Muscle layer of colon (tissue), 2 donors: ENCODE results near the gene MAP4K4.

Experiments
- H3K27ac ChIP-seq: one replicate; pipeline ENCODE4 v1.7.0; 2013; ENCODE audit warnings: low read depth, mild to moderate bottlenecking, low read length, moderate library complexity
- H3K27me3 ChIP-seq, 2 donors: one replicate each; pipeline ENCODE4 v1.7.0; 2013; ENCODE audit warnings: low read length in 2 of 2, mild to moderate bottlenecking in 2 of 2; ENCODE audit not compliant: insufficient read depth in 2 of 2, control insufficient read depth in 1 of 2
- H3K36me3 ChIP-seq: one replicate; pipeline ENCODE4 v1.7.0; 2013; ENCODE audit warnings: mild to moderate bottlenecking, low read length; ENCODE audit not compliant: insufficient read depth
- H3K4me1 ChIP-seq: one replicate; pipeline ENCODE4 v1.7.0; 2013; ENCODE audit warnings: mild to moderate bottlenecking, low read length; ENCODE audit not compliant: insufficient read depth
- H3K4me3 ChIP-seq, 2 donors: one replicate each; pipeline ENCODE4 v1.7.0; 2013; ENCODE audit warnings: low read length in 2 of 2, low read depth in 1 of 2, mild to moderate bottlenecking in 1 of 2, moderate library complexity in 1 of 2
- H3K9ac ChIP-seq: one replicate; pipeline ENCODE4 v1.7.0; 2013; ENCODE audit warnings: low read length
- H3K9me3 ChIP-seq: one replicate; pipeline ENCODE4 v1.7.0; 2013; ENCODE audit warnings: mild to moderate bottlenecking, low read length
- donor health status: abdominal sarcoma.
- donor health status: Adenocarcinoma of cecum.

MAP4K4 gene

DNA sequence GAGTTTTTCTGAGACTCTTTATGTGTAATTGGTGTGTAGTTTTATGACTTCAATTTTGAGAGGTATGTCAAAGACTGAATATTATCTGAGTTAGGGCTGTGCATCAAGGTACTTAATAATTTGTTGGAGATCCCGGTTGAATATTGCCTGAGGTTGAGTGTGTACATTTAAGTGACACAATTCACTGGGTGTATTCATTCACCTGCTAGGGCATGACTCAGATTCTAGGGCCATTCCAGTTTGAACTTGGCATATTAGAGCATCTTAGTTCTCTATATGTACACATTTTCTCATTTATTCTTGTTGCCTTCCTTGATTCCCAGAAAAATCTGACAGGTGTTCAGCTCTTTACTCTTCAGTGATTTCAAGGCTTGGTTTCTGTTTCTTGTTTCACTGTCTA lies 12.5 kb downstream of the MAP4K4 start:
- H3K9me3 ChIP-seq = no peaks in the 10 kb centered on the region
- no peak overlapping the region for H3K4me3 ChIP-seq
- peaks cover 44% of the 10 kb centered on the region for H3K4me1 ChIP-seq
- no peaks in the 10 kb centered on the region for H3K27me3 ChIP-seq
- H3K36me3 ChIP-seq = no peaks in the 10 kb centered on the region
- no peak overlapping the region for H3K27ac ChIP-seq
- no peak overlapping the region for H3K9ac ChIP-seq

GRCh38 chr2:101710471-101711318 lies 13.2 kb downstream of the MAP4K4 start:
- no peak overlapping the region for H3K4me3 ChIP-seq
- no peaks in the 10 kb centered on the region for H3K9me3 ChIP-seq
- H3K27me3 ChIP-seq = no peaks in the 10 kb centered on the region
- no peak overlapping the region for H3K27ac ChIP-seq
- peaks cover 37% of the 10 kb centered on the region for H3K4me1 ChIP-seq
- H3K36me3 ChIP-seq = no peaks in the 10 kb centered on the region
- no peak overlapping the region for H3K9ac ChIP-seq

GRCh38 chr2:101714118-101714517 lies 16.6 kb downstream of the MAP4K4 start:
- H3K27me3 ChIP-seq = no peaks in the 10 kb centered on the region
- H3K9ac ChIP-seq = no peak overlapping the region
- peaks cover 17% of the 10 kb centered on the region for H3K4me1 ChIP-seq
- no peaks in the 10 kb centered on the region for H3K36me3 ChIP-seq
- H3K9me3 ChIP-seq = no peaks in the 10 kb centered on the region
- H3K27ac ChIP-seq = no peak overlapping the region
- no peak overlapping the region for H3K4me3 ChIP-seq

DNA sequence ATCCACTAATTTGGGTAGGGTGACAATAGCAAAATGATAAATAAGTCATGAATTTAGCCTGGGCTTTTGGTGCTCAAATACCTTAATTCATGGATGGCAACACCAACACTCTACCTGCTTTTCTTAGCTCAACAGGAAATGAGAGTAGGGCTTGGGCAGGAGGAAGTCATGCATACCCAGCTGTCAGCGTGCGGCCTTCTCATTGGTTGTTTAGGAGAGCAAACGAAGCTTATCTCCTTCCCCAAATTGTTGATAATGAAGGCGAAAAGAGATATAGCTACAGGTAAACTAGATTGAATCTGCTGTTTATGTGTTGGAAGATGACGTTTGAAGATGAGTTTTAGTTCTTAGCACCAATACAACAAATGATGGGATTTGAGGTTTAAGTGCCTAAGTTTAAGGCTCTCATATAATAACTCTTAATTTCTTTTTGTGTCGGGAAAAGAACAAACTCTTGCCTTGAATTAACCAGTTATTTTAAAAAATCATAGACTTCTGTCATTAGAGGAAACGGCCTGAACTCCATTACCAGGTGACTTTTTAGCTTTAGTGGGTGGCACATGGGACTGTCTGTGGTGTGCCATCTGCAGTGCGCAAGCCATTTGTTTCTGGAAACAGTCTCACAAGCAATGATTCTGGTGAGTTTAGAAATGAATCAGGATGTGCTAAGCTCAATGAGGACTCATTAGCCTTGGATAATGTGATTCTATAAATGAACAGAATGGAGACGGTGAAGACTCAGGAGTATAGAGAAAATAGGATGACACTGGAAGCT lies 19.8 kb downstream of the MAP4K4 start:
- no peaks in the 10 kb centered on the region for H3K36me3 ChIP-seq
- H3K9ac ChIP-seq = no peak overlapping the region
- H3K4me3 ChIP-seq = no peak overlapping the region
- H3K27ac ChIP-seq = no peak overlapping the region
- H3K27me3 ChIP-seq = no peaks in the 10 kb centered on the region
- no peaks in the 10 kb centered on the region for H3K4me1 ChIP-seq
- no peaks in the 10 kb centered on the region for H3K9me3 ChIP-seq

DNA sequence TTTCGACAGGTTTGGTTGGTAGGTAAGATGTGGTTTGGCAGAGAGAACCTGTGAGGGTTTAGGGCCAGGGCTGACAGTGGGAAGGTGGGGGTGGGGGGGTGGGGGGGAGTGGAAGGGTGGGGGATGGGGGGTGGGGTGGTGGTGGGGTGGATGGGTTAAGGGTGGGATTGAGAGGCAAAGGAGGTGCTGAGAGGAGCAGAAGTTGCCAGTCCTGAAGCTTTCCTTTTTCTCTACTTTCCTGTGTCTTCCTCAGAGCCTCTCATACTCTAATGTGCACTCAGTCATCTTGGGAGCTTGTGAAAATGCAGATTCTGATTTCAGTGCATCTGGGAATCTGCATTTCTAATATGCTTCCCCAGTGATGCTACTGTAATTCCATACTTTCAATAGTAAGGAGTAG lies 21.0 kb downstream of the MAP4K4 start:
- Histone ChIP-seq H3K9me3 (no peaks in the 10 kb centered on the region), H3K27ac (no peak overlapping the region)

DNA sequence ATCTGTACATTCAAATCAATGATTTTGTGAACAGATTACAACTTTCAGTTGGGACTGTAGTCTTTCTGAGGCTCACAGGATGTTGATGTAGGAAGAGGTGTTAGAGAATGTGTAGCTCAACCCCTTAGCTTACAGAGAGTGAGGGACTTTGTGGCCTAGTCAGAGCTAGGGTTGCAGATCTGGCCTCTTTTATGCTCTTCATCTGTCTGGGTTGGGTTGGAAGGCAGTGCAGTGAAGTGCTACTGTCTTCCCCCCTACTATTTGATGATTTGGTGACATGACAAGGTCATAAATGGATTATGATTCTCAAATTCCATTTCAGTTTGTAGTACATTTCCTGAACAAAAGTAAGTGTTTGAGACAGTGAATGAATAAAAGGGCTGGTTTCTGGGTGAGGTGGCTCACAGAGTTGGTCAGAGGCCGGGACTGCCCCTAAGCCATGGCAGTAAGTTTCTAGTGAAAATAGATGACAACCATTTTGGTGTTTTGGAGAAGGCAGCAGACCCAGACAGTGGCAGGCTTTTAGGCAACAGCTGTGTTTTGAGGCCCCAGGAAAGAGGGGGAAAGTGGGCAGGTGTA lies 21.6 kb downstream of the MAP4K4 start:
- H3K9ac ChIP-seq = no peak overlapping the region
- H3K4me1 ChIP-seq = peaks cover 15% of the 10 kb centered on the region
- no peaks in the 10 kb centered on the region for H3K9me3 ChIP-seq
- H3K27ac ChIP-seq = no peak overlapping the region
- H3K4me3 ChIP-seq = no peak overlapping the region
- H3K36me3 ChIP-seq = no peaks in the 10 kb centered on the region
- H3K27me3 ChIP-seq = no peaks in the 10 kb centered on the region

More for the DNA sequence above, 21.0 kb downstream of the MAP4K4 start:
- peaks cover 9% of the 10 kb centered on the region for H3K4me1 ChIP-seq
- no peaks in the 10 kb centered on the region for H3K36me3 ChIP-seq
- H3K27me3 ChIP-seq = no peaks in the 10 kb centered on the region
- no peak overlapping the region for H3K9ac ChIP-seq
- H3K4me3 ChIP-seq = no peak overlapping the region

DNA sequence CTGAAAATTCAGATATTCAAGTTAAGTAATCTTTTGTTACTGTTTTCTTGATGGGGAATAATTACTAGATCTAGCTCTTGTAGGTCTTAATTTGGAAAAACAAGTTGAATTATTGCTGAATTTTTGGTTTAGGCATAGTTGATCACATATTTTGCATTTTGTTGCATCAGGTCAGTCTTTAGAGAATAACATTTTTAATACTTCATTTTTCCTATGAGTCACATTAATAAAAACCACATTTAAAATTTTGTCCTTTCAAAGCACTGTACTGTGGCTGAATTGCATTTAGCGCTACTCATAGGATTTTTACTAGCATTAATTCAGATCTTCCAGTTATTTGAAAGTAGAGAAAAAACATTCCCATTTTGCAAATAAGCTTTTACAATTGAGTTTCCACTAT lies 23.2 kb downstream of the MAP4K4 start:
- Histone ChIP-seq H3K36me3 (no peaks in the 10 kb centered on the region), H3K9me3 (no peaks in the 10 kb centered on the region), H3K4me1 (peaks cover 19% of the 10 kb centered on the region), H3K27ac (no peak overlapping the region), H3K27me3 (no peaks in the 10 kb centered on the region), H3K9ac (no peak overlapping the region), H3K4me3 (no peak overlapping the region)

DNA sequence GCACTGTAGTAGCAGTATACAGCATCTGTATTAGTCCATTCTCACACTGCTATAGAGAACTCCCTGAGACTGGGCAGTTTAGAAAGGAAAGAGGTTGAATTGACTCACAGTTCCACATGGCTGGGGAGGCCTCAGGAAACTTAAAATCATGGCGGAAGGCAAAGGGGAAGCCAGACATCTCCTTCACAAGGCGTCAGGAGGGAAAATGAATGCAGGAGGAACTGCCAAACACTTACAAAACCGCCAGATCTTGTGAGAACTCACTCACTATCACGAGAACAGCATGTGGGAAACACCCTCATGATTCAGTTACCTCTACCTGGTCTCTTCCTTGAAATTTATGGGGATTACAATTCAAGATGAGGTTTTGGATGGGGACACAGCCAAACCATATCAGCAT lies 25.4 kb downstream of the MAP4K4 start:
- no peaks in the 10 kb centered on the region for H3K9me3 ChIP-seq
- no peak overlapping the region for H3K4me3 ChIP-seq
- H3K9ac ChIP-seq = no peak overlapping the region
- H3K27ac ChIP-seq = no peak overlapping the region
- H3K36me3 ChIP-seq = no peaks in the 10 kb centered on the region
- H3K4me1 ChIP-seq = peaks cover 19% of the 10 kb centered on the region
- no peaks in the 10 kb centered on the region for H3K27me3 ChIP-seq

GRCh38 chr2:101723371-101724124 lies 26.0 kb downstream of the MAP4K4 start:
- no peaks in the 10 kb centered on the region for H3K36me3 ChIP-seq
- no peak overlapping the region for H3K27ac ChIP-seq
- H3K9ac ChIP-seq = no peak overlapping the region
- H3K27me3 ChIP-seq = no peaks in the 10 kb centered on the region
- H3K4me1 ChIP-seq = peaks cover 19% of the 10 kb centered on the region
- H3K4me3 ChIP-seq = no peak overlapping the region
- no peaks in the 10 kb centered on the region for H3K9me3 ChIP-seq

- Histone ChIP-seq H3K27me3 (no peaks in the 10 kb centered on the region), H3K36me3 (no peaks in the 10 kb centered on the region), H3K4me1 (peaks cover 19% of the 10 kb centered on the region), H3K9ac (no peak overlapping the region), H3K27ac (no peak overlapping the region), H3K4me3 (no peak overlapping the region), H3K9me3 (no peaks in the 10 kb centered on the region)
These were observed 26.6 kb downstream of the MAP4K4 start for GRCh38 chr2:101724125-101724474.

- H3K9ac ChIP-seq = no peak overlapping the region
- no peak overlapping the region for H3K4me3 ChIP-seq
- H3K9me3 ChIP-seq = no peaks in the 10 kb centered on the region
- no peaks in the 10 kb centered on the region for H3K27me3 ChIP-seq
- peaks cover 24% of the 10 kb centered on the region for H3K4me1 ChIP-seq
- H3K27ac ChIP-seq = no peak overlapping the region
- no peaks in the 10 kb centered on the region for H3K36me3 ChIP-seq
These were observed 27.5 kb downstream of the MAP4K4 start for GRCh38 chr2:101725038-101725437.
